HL-60/S4 treated with phorbol 12-myristate 13-acetate at 8.2 ng/mL for 4 days and 3 days (cell line): ENCODE results near the gene GPR84.

ENCODE experiments used
- in situ Hi-C: fragments of 300-500 bp; cut with MboI; formaldehyde crosslinking; loops from 2 replicates; pipeline ENCODE4 v1.15.0; 2022; ENCODE audit warnings: low sequenced_read_pairs

GPR84 gene

GRCh38 chr12:54375259-54375579 is 10.9 kb upstream of the GPR84 start:
- in situ Hi-C loops, result no loop called here

DNA sequence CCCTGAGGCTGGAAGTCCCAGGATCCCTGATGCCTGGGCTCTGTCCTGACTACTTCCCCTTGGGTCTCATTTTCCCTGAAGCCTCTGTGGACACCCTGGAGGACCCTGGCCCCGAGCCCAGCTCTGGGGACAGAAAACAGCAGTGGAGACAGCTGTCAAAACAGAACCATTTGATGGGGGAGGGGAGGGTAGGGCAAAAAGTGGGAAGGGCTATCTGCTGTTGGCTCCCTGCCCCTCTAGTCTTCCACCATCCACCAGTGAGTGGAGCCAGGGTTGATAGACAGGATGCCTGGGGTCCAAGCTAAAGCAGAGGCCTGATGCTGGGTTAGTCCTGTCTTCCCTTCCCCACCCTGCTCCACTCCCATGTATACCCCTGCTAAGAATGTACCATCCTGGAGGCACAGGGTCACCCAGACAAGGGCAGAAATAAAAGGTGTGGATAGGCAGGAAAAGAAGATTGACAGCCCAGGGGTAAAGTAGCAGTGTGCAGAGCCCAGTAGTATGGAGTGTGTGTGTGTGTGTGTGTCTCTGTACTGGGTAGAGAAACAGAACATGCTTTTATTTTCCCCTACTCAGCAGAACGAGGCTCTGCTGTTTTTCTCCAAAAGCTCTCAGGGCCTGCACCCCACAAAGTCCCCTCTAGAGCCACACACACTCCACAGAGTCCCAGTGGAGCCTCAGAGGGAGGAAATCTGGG is 10.4 kb upstream of the GPR84 start:
- in situ Hi-C loops, result loop anchor here (25.0 kb wide), 1 partner anchor 387 kb away; the partner anchor contains the start of gene HOXC10

GRCh38 chr12:54373649-54374561 is 9.6 kb upstream of the GPR84 start:
- in situ Hi-C loops, result loop anchor here (25.0 kb wide), 1 partner anchor 387 kb away; the partner anchor contains the start of gene HOXC10

- in situ Hi-C loops, result loop anchor here (25.0 kb wide), 1 partner anchor 385 kb away; the partner anchor contains the start of gene HOXC10
Observed at GRCh38 chr12:54372113-54372806, 8.0 kb upstream of the GPR84 start.

DNA sequence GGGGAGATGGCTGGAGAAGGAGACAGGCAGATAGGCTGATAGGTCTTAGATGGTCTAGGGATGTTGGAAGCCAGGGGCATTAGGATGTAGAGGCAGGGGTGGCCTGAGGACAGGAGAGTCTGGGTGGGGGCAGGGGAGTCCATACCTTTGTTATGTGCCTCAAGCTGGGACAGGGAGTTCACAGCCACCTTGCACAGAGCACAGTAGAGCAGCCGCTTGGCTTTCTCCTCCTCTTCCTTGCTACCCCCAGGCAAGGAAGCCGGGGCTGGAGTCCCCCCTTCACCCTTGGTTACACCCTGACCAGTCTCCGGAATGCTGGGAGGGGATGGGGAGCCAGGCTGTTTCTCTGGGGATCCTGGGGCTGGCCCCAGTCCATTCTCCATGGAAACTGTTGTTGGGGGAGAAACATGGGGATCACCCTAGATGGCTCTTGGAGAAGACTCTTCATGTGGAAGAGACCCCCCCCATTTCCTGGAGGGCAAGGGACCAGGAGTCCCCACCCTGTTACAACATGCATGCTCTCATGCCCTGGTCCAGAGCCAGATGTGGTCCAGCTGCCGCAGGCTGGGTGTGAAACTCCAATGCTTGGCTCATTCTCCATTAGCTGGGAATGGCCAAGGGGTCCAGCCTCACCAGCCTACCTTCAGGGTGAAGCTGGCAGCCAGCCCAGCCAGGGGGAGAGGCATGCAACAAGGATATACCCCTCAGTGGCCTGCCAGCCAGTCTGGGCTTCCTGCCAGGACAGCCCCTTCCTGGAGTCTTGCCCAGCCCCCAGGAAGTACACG is 7.2 kb upstream of the GPR84 start:
- in situ Hi-C loops, result loop anchor here (25.0 kb wide), 1 partner anchor 384 kb away; the partner anchor contains the start of gene HOXC10

DNA sequence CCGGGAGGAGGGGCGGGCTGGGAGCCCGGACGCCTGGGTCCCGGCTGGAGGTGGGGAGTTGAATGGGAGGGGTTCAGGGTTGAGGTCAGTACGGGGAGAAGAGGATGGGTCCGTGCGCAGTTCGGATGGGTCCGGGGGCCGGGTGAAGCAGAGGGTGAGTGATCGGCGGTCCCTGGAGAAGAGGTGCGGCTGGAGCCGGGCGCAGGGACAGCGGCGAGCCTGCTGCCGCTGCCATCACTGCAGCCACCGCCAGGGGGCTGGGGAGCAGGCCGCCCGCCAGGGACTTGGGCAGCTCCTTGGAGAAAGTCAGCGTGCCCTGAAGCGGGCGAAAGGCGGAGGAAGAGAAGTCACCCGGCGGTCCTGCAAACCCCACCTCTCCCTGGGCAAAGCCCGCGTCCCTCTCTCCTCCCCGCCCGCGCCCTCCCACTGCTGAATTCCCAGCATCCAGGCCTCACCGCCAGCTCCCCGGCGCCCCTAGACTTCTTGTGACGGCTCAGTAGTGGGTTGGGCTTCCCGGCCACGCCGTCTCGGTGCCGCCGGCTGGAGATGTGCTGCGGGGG is 6.0 kb upstream of the GPR84 start:
- in situ Hi-C loops, result loop anchor here (25.0 kb wide), 1 partner anchor 383 kb away; the partner anchor contains the start of gene HOXC10

GRCh38 chr12:54369597-54370131 is 5.4 kb upstream of the GPR84 start:
- in situ Hi-C loops, result loop anchor here (25.0 kb wide), 1 partner anchor 382 kb away; the partner anchor contains the start of gene HOXC10

GRCh38 chr12:54368709-54369596 is 4.7 kb upstream of the GPR84 start:
- in situ Hi-C loops, result loop anchor here (25.0 kb wide), 1 partner anchor 382 kb away; the partner anchor contains the start of gene HOXC10

GRCh38 chr12:54368025-54368708 is 3.9 kb upstream of the GPR84 start:
- in situ Hi-C loops, result loop anchor here (25.0 kb wide), 1 partner anchor 381 kb away; the partner anchor contains the start of gene HOXC10

- in situ Hi-C loops, result loop anchor here (25.0 kb wide), 1 partner anchor 376 kb away; the partner anchor contains the start of gene HOXC10
Observed at GRCh38 chr12:54363618-54364017, 668 bp downstream of the GPR84 start.

- in situ Hi-C loops, result loop anchor here (25.0 kb wide), 1 partner anchor 376 kb away; the partner anchor contains the start of gene HOXC10
Observed at GRCh38 chr12:54363047-54363446, 1.2 kb downstream of the GPR84 start.

- in situ Hi-C loops, result loop anchor here (25.0 kb wide), 1 partner anchor 374 kb away; the partner anchor contains the start of gene HOXC10
Observed at GRCh38 chr12:54360717-54361456, 3.4 kb downstream of the GPR84 start.

DNA sequence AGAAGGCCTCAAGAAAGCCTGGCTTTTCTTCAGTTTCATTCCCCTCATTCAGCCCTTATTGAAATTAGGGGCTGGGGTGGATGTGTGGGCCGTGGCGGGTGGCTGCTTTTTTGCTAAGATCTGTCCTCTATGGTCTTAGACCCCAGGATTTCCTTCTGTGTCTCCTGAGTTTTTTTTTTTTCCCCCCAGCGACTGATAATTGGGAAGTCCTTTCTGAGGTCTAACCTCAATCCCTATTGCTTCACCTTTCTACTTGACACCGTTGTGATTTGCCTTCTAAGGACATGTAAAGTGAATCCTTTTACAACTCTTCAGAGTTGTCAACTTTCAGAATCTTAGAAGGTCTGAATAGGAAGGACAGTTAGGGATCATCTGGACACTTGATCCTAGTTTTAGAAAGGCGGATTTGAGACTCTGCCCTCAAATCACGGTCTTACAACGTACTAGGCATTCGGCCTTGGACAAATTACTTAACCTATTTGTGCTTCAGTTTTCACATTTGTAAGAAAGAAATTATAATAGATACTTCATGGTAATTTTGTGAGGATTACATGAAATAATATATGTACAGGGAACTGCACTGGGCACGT is 4.4 kb downstream of the GPR84 start:
- in situ Hi-C loops, result loop anchor here (25.0 kb wide), 1 partner anchor 373 kb away; the partner anchor contains the start of gene HOXC10

DNA sequence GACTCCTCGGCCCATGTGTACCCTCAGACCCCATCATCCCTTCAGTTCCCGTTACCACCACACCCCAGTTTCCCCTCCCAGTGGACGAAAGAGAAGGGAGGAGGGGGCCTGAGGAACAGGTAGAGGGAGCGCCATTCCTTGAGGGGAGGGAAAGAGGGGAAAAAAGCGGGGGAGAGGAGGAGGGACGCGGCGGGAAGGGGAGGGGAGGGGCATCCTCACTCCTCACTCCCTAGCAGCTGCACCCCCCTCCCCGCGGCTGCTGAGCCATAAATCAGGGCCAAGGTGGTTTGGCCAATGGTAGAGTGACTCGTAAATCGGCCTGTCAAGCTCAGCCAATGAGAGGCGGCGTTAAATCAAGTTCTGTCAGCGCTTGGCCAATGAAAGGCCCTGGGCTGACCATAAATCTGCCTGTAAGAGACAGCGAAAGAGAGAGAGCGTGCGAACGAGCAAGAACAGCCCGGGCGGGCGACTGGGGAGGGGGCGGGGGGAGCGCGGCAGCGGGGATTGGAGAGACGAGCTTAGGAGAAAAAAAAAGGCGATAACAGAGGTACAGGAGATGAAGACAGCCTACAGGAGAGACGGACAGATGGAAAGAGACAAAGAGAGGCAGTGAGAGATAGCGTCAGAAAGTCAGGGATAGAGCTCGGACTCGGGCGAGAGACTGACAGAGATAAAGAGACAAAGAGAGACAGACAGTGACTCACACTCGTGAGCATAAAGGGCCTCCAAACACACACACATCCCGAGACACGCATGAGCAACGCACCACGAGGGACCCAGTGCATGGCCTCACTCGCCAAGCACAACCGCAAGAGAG is 5.1 kb downstream of the GPR84 start:
- in situ Hi-C loops, result loop anchor here (25.0 kb wide), 1 partner anchor 372 kb away; the partner anchor contains the start of gene HOXC10

- in situ Hi-C loops, result loop anchor here (25.0 kb wide), 1 partner anchor 371 kb away; the partner anchor contains the start of gene HOXC10
Observed at GRCh38 chr12:54358191-54358944, 5.9 kb downstream of the GPR84 start.
